ENCODE results near the gene CRISPLD2. TPM values are rescaled to one million over a fixed set of nuclear protein-coding genes. Genes with fewer than 3 reads are reported as not detected.

The CRISPLD2 gene
- total and polyA plus RNA-seq, 9 of the 15 experiments (the other 6 are each of a cell fraction or from before 2014, with no cell fraction given) = 0.03 to 0.24 (median 0.04) TPM; not detected in 4

DNA sequence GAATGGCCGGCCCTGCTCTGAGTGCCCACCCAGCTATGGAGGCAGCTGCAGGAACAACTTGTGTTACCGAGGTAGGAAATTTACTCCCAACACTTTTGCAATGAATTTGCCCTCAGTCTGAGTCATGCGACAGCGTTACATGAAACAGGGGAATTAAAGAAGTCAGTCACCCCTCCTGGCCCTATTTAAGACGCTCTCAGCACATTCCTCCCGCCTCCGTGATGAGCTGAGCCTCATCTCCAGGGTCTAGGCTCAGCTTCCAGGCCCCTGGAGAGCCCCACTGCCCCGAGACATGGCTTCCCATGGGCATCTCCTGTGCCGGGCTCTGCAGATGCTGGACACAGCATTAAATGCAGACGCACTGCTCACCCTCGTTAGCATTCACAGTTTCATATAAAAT lies 35.0 kb downstream of the CRISPLD2 start:
- no peak overlapping the region for H3K27ac ChIP-seq (ENCODE audit: extremely low read depth, low read depth, low read length)
- H3K9me3 ChIP-seq (replicated peaks; ENCODE audit: control insufficient read depth, insufficient read depth, low read depth, low read length) = no peaks in the 10 kb centered on the region
- POLR2A ChIA-PET = interaction anchor here (0.6 to 1.1 kb wide), 2 partner anchors 23 to 68 kb away, joined by 3 to 4 read pairs; no protein-coding TSS in a partner anchor
- H3K4me2 ChIP-seq (ENCODE audit: insufficient read depth, low read length) = no peak overlapping the region
- H3K79me2 ChIP-seq (ENCODE audit: control insufficient read depth, insufficient read depth, low read length) = no peaks in the 10 kb centered on the region
- in situ Hi-C loops (cut with MboI) (no loop called here), intact Hi-C loops (cut with micrococcal nuclease) (no loop called here)
- 0 out of 2 replicates have a peak, but pooled peaks cover 5% of the 10 kb centered on the region for H4K20me1 ChIP-seq (replicated peaks; ENCODE audit: control insufficient read depth, insufficient read depth, low read length)
- H2AFZ ChIP-seq (ENCODE audit: low read depth, low read length) = no peak overlapping the region
- H3K4me1 ChIP-seq (replicated peaks in 1 of 2; ENCODE audit: control insufficient read depth in 2 of 2, insufficient read depth in 2 of 2, low read length in 2 of 2) = peaks cover 0 to 7% of the 10 kb centered on the region in 2 experiments; a peak in 1 of 5 replicates
- H3K4me3 ChIP-seq = no peak overlapping the region
- no peak for DNase-seq (ENCODE audit: extremely low read depth in 1 of 4, low spot score in 3 of 4)
- no peak overlapping the region for H3K9ac ChIP-seq (ENCODE audit: insufficient read depth in 1 of 2, low read depth in 2 of 2, low read length in 2 of 2)
- CTCF ChIA-PET (ENCODE audit: low intra/inter-chr PET ratio) = no interaction called here
- H3K9me1 ChIP-seq (ENCODE audit: control insufficient read depth, insufficient read depth, low read length) = no peaks in the 10 kb centered on the region
- BruUV-seq (replicated peaks) = no TSS peak
- peaks cover 60 to 81% of the 10 kb centered on the region in 2 experiments for H3K27me3 ChIP-seq (ENCODE audit: control insufficient read depth in 2 of 2, insufficient read depth in 2 of 2, low read length in 2 of 2)
- ATAC-seq = no peak; the same call in 1 of the 3 replicates
- WGBS (ENCODE audit: insufficient coverage, low coverage, missing lambda C conversion rate) = 6% methylated on average over 11 of the region's 11 CpGs
- H3K36me3 ChIP-seq (ENCODE audit: control insufficient read depth, insufficient read depth, low read length) = no peaks in the 10 kb centered on the region
- FAIRE-seq = no peak
- TF ChIP-seq ZBTB1 (CRISPR knock-in tag; IDR thresholded peaks at IDR 0.05; ENCODE audit: borderline replicate concordance, low read depth) = no peak
- TF ChIP-seq SOX6 (IDR thresholded peaks at IDR 0.05) = no peak
- TF ChIP-seq CBX2 (IDR thresholded peaks at IDR 0.05; ENCODE audit: insufficient read depth, low read length, poor library complexity, severe bottlenecking) = no peak
- TF ChIP-seq, protein P1, sequence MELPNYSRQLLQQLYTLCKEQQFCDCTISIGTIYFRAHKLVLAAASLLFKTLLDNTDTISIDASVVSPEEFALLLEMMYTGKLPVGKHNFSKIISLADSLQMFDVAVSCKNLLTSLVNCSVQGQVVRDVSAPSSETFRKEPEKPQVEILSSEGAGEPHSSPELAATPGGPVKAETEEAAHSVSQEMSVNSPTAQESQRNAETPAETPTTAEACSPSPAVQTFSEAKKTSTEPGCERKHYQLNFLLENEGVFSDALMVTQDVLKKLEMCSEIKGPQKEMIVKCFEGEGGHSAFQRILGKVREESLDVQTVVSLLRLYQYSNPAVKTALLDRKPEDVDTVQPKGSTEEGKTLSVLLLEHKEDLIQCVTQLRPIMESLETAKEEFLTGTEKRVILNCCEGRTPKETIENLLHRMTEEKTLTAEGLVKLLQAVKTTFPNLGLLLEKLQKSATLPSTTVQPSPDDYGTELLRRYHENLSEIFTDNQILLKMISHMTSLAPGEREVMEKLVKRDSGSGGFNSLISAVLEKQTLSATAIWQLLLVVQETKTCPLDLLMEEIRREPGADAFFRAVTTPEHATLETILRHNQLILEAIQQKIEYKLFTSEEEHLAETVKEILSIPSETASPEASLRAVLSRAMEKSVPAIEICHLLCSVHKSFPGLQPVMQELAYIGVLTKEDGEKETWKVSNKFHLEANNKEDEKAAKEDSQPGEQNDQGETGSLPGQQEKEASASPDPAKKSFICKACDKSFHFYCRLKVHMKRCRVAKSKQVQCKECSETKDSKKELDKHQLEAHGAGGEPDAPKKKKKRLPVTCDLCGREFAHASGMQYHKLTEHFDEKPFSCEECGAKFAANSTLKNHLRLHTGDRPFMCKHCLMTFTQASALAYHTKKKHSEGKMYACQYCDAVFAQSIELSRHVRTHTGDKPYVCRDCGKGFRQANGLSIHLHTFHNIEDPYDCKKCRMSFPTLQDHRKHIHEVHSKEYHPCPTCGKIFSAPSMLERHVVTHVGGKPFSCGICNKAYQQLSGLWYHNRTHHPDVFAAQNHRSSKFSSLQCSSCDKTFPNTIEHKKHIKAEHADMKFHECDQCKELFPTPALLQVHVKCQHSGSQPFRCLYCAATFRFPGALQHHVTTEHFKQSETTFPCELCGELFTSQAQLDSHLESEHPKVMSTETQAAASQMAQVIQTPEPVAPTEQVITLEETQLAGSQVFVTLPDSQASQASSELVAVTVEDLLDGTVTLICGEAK (IDR thresholded peaks at IDR 0.05) = no peak
- TF ChIP-seq, protein P1 (CRISPR knock-in tag; IDR thresholded peaks at IDR 0.05) = no peak
- TF ChIP-seq ZNF146 (CRISPR knock-in tag; IDR thresholded peaks at IDR 0.05; ENCODE audit: unreplicated experiment) = no peak
- TF ChIP-seq PPARD (CRISPR knock-in tag; IDR thresholded peaks at IDR 0.05) = no peak
- TF ChIP-seq FOXJ3 (CRISPR knock-in tag; IDR thresholded peaks at IDR 0.05) = no peak
- no peak for TF ChIP-seq CBFA2T3 (IDR thresholded peaks at IDR 0.05)
- TF ChIP-seq, protein P2, sequence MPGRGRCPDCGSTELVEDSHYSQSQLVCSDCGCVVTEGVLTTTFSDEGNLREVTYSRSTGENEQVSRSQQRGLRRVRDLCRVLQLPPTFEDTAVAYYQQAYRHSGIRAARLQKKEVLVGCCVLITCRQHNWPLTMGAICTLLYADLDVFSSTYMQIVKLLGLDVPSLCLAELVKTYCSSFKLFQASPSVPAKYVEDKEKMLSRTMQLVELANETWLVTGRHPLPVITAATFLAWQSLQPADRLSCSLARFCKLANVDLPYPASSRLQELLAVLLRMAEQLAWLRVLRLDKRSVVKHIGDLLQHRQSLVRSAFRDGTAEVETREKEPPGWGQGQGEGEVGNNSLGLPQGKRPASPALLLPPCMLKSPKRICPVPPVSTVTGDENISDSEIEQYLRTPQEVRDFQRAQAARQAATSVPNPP (IDR thresholded peaks at IDR 0.05; ENCODE audit: borderline replicate concordance, insufficient read depth, insufficient read length) = no peak
- no peak for TF ChIP-seq SMARCA4 (IDR thresholded peaks at IDR 0.05)
- no peak for TF ChIP-seq RCOR1 (IDR thresholded peaks at IDR 0.05; ENCODE audit: borderline replicate concordance in 1 of 2, low read depth in 2 of 2, low read length in 2 of 2)
- no peak for TF ChIP-seq EGR1 (conservative IDR thresholded peaks at IDR 0.05)
- TF ChIP-seq ZFX (CRISPR knock-in tag; IDR thresholded peaks at IDR 0.05) = no peak
